GM12892 (cell line): ENCODE measurements around the gene JAKMIP2.

Source experiments
- POLR2A ChIP-seq: IDR thresholded peaks from 2 replicates; pipeline ENCODE4 v1.6.1; 2011; ENCODE audit warnings: low read depth, low read length, control low read depth
- TAF1 ChIP-seq: IDR thresholded peaks from 2 replicates; pipeline ENCODE4 v1.6.1; 2011; ENCODE audit warnings: low read depth, mild to moderate bottlenecking, control low read depth, low read length, borderline replicate concordance

GRCh38 chr5:147756566-147756965 lies 26.0 kb downstream of the JAKMIP2 start:
- no peak for TF ChIP-seq POLR2A
- TF ChIP-seq TAF1: no peak
